Measurements from ENCODE around the gene GLUL.

The GLUL gene

DNA sequence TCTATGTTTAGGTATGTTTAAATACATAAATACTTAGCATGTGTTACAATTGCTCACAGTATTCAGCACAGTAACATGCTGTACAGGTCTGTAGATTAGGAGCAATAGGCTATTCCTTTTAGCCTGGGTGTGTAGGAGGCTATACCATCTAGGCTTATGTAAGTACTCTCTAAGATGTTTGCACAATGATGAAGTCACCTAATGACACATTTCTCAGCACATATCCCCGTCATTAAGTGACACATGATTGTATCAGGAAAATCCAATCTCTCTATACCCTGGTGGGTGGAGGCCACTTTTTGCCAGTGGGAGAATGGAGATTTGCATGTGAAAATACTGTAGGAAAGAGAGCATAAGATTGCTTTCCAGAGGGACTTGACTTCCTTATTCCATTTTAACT, 14.4 kb upstream of the GLUL start:
- no peak for TF ChIP-seq BHLHE40 (IDR thresholded peaks at IDR 0.05; ENCODE audit: borderline replicate concordance)
- no peak for TF ChIP-seq SUZ12 (IDR thresholded peaks at IDR 0.05)
- TF ChIP-seq LEF1 (IDR thresholded peaks at IDR 0.05; ENCODE audit: borderline replicate concordance) = no peak
- TF ChIP-seq HDGF (IDR thresholded peaks at IDR 0.05; ENCODE audit: borderline replicate concordance) = no peak
- no peak for TF ChIP-seq NFRKB (IDR thresholded peaks at IDR 0.05)
- TF ChIP-seq, protein P1, sequence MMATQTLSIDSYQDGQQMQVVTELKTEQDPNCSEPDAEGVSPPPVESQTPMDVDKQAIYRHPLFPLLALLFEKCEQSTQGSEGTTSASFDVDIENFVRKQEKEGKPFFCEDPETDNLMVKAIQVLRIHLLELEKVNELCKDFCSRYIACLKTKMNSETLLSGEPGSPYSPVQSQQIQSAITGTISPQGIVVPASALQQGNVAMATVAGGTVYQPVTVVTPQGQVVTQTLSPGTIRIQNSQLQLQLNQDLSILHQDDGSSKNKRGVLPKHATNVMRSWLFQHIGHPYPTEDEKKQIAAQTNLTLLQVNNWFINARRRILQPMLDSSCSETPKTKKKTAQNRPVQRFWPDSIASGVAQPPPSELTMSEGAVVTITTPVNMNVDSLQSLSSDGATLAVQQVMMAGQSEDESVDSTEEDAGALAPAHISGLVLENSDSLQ (IDR thresholded peaks at IDR 0.05) = no peak
- no peak for TF ChIP-seq ZNF384 (IDR thresholded peaks at IDR 0.05)
- TF ChIP-seq ARNT (IDR thresholded peaks at IDR 0.05) = no peak
- TF ChIP-seq FOXM1 (IDR thresholded peaks at IDR 0.05; ENCODE audit: borderline replicate concordance) = no peak
- TF ChIP-seq FOXA1 (IDR thresholded peaks at IDR 0.05) = no peak
- no peak for TF ChIP-seq FOXK2 (IDR thresholded peaks at IDR 0.05)
- no peak for TF ChIP-seq ELF4 (IDR thresholded peaks at IDR 0.05)
- TF ChIP-seq TARDBP (IDR thresholded peaks at IDR 0.05) = no peak
- no peak for TF ChIP-seq CTBP1 (IDR thresholded peaks at IDR 0.05; ENCODE audit: borderline replicate concordance)
- no peak for TF ChIP-seq L3MBTL2 (conservative IDR thresholded peaks at IDR 0.05)
- TF ChIP-seq SP1 (IDR thresholded peaks at IDR 0.05) = no peak
- POLR2A ChIA-PET = no interaction called here
- CTCF ChIA-PET = no interaction called here
- no peak for DNase-seq (ENCODE audit: extremely low spot score)

DNA sequence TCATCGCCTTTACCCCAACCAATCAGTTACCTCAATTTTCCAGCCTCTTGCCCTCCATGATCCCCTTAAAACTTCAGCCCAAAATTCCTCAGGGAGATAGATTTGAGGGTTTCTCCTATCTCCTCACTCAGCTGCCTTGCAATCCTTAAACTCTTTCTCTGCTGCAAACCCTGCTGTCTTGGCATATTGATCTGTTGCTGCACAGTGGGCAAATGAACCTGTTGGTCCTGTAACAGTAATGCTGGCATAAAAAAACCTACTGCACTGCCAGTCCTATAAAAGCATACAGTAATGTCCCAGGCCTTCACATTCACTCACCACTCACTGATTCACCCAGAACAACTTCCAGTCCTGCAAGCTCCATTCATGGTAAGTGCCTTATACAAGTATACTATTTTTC, 14.0 kb upstream of the GLUL start:
- POLR2A ChIA-PET = no interaction called here
- TF ChIP-seq ZNF384 (IDR thresholded peaks at IDR 0.05) (no peak), CTBP1 (IDR thresholded peaks at IDR 0.05; ENCODE audit: borderline replicate concordance) (no peak)
- CTCF ChIA-PET = interaction anchor here (1.0 kb wide), 1 partner anchor 9 kb away, joined by 3 read pairs; no protein-coding TSS in a partner anchor
- DNase-seq (ENCODE audit: extremely low spot score) = no peak

DNA sequence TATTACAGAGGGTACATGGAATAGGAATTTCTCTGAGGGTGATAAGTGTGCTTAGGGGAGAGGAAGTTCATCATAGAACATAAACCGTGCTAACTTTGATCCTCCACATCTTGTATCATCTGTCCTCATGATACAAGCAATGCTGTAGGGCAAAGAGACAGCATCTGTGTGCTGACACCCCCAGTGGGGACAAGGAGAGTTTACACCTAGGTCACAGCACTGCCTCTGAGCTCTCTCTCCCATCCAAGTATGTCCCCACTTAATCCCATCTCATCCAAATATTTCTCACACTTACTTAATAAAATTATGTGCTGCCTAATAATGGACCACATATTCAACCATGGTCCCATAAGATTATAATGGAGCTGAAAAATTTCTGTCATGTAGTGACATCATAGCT, 13.2 kb upstream of the GLUL start:
- CTCF ChIA-PET = interaction anchor here (0.8 to 1.0 kb wide), 2 partner anchors 8 to 262 kb away, joined by 3 read pairs; no protein-coding TSS in a partner anchor
- no peak for DNase-seq (ENCODE audit: extremely low spot score)
- POLR2A ChIA-PET = no interaction called here
- TF ChIP-seq SP1 (IDR thresholded peaks at IDR 0.05) = no peak
- no peak for TF ChIP-seq FOXM1 (IDR thresholded peaks at IDR 0.05; ENCODE audit: borderline replicate concordance)
- TF ChIP-seq ZNF384 (IDR thresholded peaks at IDR 0.05) = no peak
- TF ChIP-seq ARNT (IDR thresholded peaks at IDR 0.05) = no peak
- TF ChIP-seq BHLHE40 (IDR thresholded peaks at IDR 0.05; ENCODE audit: borderline replicate concordance) = no peak

DNA sequence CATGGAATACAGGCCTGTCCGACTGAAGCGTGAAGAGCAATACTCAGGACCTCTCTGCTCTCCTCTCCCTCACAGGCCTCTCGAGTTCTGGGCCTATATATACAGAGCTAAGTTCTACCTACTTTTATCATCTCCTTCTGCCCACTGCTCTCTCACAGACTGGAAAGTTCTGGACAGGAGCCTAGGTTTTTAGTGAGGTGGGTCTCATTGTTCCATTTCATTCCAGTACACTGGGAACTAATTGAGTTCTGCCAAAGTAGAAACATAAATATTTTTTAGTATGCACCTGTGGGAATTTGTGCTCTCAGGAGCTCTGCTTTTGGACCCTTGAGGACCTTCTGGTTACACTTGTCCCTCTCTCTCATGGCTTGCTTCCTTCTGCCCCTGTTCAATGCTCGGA, 9.0 kb upstream of the GLUL start, which contains the start of gene TEDDM1:
Gene TEDDM1, minus strand, starts transcription at position 101 of the 400 bp plus-strand sequence. CDS start 182 bp downstream, outside the sequence.
- ChIA-PET CTCF (no interaction called here), POLR2A (no interaction called here)
- TF ChIP-seq BHLHE40 (IDR thresholded peaks at IDR 0.05; ENCODE audit: borderline replicate concordance) = no peak
- TF ChIP-seq HDGF (IDR thresholded peaks at IDR 0.05; ENCODE audit: borderline replicate concordance) = no peak
- no peak for TF ChIP-seq L3MBTL2 (conservative IDR thresholded peaks at IDR 0.05)
- no peak for TF ChIP-seq ZNF384 (IDR thresholded peaks at IDR 0.05)
- TF ChIP-seq NFRKB (IDR thresholded peaks at IDR 0.05) = no peak
- no peak for TF ChIP-seq FOXK2 (IDR thresholded peaks at IDR 0.05)
- TF ChIP-seq FOXM1 (IDR thresholded peaks at IDR 0.05; ENCODE audit: borderline replicate concordance) = no peak
- TF ChIP-seq, protein P1 (IDR thresholded peaks at IDR 0.05) = no peak
- TF ChIP-seq SUZ12 (IDR thresholded peaks at IDR 0.05) = no peak
- no peak for TF ChIP-seq FOXA1 (IDR thresholded peaks at IDR 0.05)
- no peak for TF ChIP-seq LEF1 (IDR thresholded peaks at IDR 0.05; ENCODE audit: borderline replicate concordance)
- TF ChIP-seq ELF4 (IDR thresholded peaks at IDR 0.05) = no peak
- no peak for TF ChIP-seq ARNT (IDR thresholded peaks at IDR 0.05)
- no peak for TF ChIP-seq TARDBP (IDR thresholded peaks at IDR 0.05)
- TF ChIP-seq CTBP1 (IDR thresholded peaks at IDR 0.05; ENCODE audit: borderline replicate concordance) = no peak
- TF ChIP-seq SP1 (IDR thresholded peaks at IDR 0.05) = no peak
- DNase-seq (ENCODE audit: extremely low spot score) = no peak

DNA sequence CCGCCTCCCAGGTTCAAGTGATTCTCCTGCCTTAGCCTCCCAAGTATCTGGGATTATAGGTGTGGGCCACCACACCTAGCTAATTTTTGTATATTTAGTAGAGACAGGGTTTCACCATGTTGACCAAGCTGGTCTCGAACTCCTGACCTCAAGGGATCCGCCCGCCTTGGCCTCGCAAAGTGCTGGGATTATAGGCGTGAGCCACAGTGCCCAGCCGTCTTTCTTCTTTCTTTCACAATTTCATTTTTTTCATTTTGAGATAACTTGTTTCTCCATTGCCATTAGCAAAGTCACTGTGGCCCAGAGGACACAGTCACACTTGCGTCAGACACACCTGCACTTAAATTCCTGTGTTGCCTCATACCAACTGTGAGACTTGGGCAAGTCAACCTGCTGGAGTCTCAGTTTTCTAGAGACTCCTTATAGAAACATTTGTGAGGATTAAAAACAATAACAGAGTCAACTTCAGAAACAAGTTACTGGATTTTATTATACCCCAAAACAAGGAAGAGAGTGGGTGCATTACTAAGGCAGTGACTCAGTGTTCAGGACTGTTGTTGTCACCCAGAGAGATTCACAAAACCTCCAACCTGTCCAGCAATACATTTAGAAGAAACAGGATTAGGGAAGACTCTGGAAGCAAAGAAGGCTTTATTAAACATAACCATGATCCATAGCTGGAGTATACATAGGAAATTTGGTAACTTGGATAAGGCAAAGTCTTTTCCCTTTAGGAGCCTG, 6.2 kb upstream of the GLUL start:
- CTCF ChIA-PET = interaction anchor here (1.1 kb wide), 1 partner anchor 108 kb away, joined by 3 read pairs; no protein-coding TSS in a partner anchor
- POLR2A ChIA-PET = no interaction called here
- no peak for TF ChIP-seq HDGF (IDR thresholded peaks at IDR 0.05; ENCODE audit: borderline replicate concordance)
- no peak for TF ChIP-seq SUZ12 (IDR thresholded peaks at IDR 0.05)
- TF ChIP-seq FOXK2 (IDR thresholded peaks at IDR 0.05) = no peak
- no peak for TF ChIP-seq CTBP1 (IDR thresholded peaks at IDR 0.05; ENCODE audit: borderline replicate concordance)
- TF ChIP-seq, protein P1 (IDR thresholded peaks at IDR 0.05) = no peak
- TF ChIP-seq NFRKB (IDR thresholded peaks at IDR 0.05) = no peak
- no peak for TF ChIP-seq L3MBTL2 (conservative IDR thresholded peaks at IDR 0.05)
- TF ChIP-seq ELF4 (IDR thresholded peaks at IDR 0.05) = no peak

DNA sequence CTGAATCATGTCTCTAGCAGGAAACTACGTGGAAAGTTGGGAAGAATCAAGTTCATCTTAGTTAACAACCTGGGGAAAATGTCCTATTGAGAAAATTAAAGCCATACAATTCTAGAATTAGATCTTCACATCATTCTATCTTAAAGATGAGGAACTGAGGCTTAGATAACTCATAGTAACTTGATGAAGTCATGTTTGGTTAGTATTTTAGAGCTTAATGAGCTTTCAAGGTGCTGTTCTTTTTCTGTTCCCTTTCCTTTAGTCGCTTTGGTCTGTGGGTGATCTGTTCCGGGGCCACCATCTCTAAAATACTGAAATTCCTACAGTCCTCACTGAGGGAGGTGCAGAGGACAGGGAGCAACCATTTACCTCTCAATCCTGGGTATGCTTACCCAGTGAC, 4.3 kb upstream of the GLUL start:
- DNase-seq (ENCODE audit: extremely low spot score) = no peak
- ChIA-PET CTCF (interaction anchor here (0.8 to 2.9 kb wide), 4 partner anchors 12 to 311 kb away, joined by 3 to 29 read pairs (median 7); no protein-coding TSS in a partner anchor), POLR2A (interaction anchor here (0.6 to 0.8 kb wide), 2 partner anchors 93 to 198 kb away, joined by 3 read pairs; no protein-coding TSS in a partner anchor)
- TF ChIP-seq FOXA1 (IDR thresholded peaks at IDR 0.05) = no peak
- TF ChIP-seq HDGF (IDR thresholded peaks at IDR 0.05; ENCODE audit: borderline replicate concordance) = no peak
- TF ChIP-seq L3MBTL2 (conservative IDR thresholded peaks at IDR 0.05) = no peak
- TF ChIP-seq FOXM1 (IDR thresholded peaks at IDR 0.05; ENCODE audit: borderline replicate concordance) = no peak
- no peak for TF ChIP-seq ELF4 (IDR thresholded peaks at IDR 0.05)
- TF ChIP-seq NFRKB (IDR thresholded peaks at IDR 0.05) = no peak
- TF ChIP-seq ARNT (IDR thresholded peaks at IDR 0.05) = no peak
- no peak for TF ChIP-seq LEF1 (IDR thresholded peaks at IDR 0.05; ENCODE audit: borderline replicate concordance)
- no peak for TF ChIP-seq FOXK2 (IDR thresholded peaks at IDR 0.05)
- TF ChIP-seq BHLHE40 (IDR thresholded peaks at IDR 0.05; ENCODE audit: borderline replicate concordance) = no peak
- no peak for TF ChIP-seq ZNF384 (IDR thresholded peaks at IDR 0.05)
- TF ChIP-seq TARDBP (IDR thresholded peaks at IDR 0.05) = no peak
- TF ChIP-seq, protein P1 (IDR thresholded peaks at IDR 0.05) = no peak
- TF ChIP-seq SUZ12 (IDR thresholded peaks at IDR 0.05) = no peak

More for the DNA sequence above, 6.2 kb upstream of the GLUL start:
- no peak for DNase-seq (ENCODE audit: extremely low spot score)
